Neural progenitor cell (in vitro differentiated cells): ENCODE data around the gene PDE6B. TPM values are rescaled to one million over a fixed set of nuclear protein-coding genes. Genes with fewer than 3 reads are reported as not detected.

Experiments
- DNase-seq: peaks from one replicate; pipeline ENCODE4 v3.0.0-alpha.2; 2016; ENCODE audit warnings: low spot score
- H2AFZ ChIP-seq: fragments of 200-600 bp; sonication (generic); replicated peaks from 2 replicates; pipeline ENCODE4 v1.6.1; 2016; ENCODE audit warnings: antibody characterized with exemption
- H3F3A ChIP-seq: fragments of 200-600 bp; sonication (generic); 2 replicates; pipeline ENCODE4 v1.6.1; 2016; ENCODE audit warnings: antibody characterized with exemption, low read depth
- H3K27ac ChIP-seq: fragments of 200-600 bp; sonication (generic); 2 replicates; pipeline ENCODE4 v1.5.1; 2016; ENCODE audit warnings: mild to moderate bottlenecking
- H3K27me3 ChIP-seq: fragments of 200-600 bp; sonication (generic); 2 replicates; pipeline ENCODE4 v1.6.1; 2016; ENCODE audit warnings: mild to moderate bottlenecking, moderate library complexity
- H3K36me3 ChIP-seq: fragments of 200-600 bp; sonication (generic); 2 replicates; pipeline ENCODE4 v1.5.1; 2016
- H3K4me1 ChIP-seq: fragments of 200-600 bp; sonication (generic); 2 replicates; pipeline ENCODE4 v1.6.1; 2016; ENCODE audit warnings: mixed run types
- H3K4me2 ChIP-seq: fragments of 200-600 bp; sonication (generic); 2 replicates; pipeline ENCODE4 v1.6.1; 2016
- H3K4me3 ChIP-seq: fragments of 200-600 bp; sonication (generic); 2 replicates; pipeline ENCODE4 v1.5.1; 2016
- H3K79me2 ChIP-seq: fragments of 200-600 bp; sonication (generic); 2 replicates; pipeline ENCODE4 v1.6.1; 2016; ENCODE audit warnings: low read depth
- H3K9ac ChIP-seq: fragments of 200-600 bp; sonication (generic); 2 replicates; pipeline ENCODE4 v1.6.1; 2016
- H3K9me3 ChIP-seq: fragments of 200-600 bp; sonication (generic); 2 replicates; pipeline ENCODE4 v1.5.1; 2016; ENCODE audit warnings: low read depth
- H4K20me1 ChIP-seq: fragments of 200-600 bp; sonication (generic); 2 replicates; pipeline ENCODE4 v1.6.1; 2016; ENCODE audit warnings: low read depth
- H3K27ac Mint-ChIP-seq: 3 replicates; pipeline ENCODE4 v1.8.0; 2021; ENCODE audit warnings: mixed read lengths
- H3K27me3 Mint-ChIP-seq: 2 replicates; pipeline ENCODE4 v1.8.0; 2022; ENCODE audit warnings: low read depth, mild to moderate bottlenecking, inconsistent platforms, moderate library complexity, mixed read lengths; ENCODE audit not compliant: insufficient read depth
- H3K36me3 Mint-ChIP-seq: 3 replicates; pipeline ENCODE4 v1.8.0; 2021; ENCODE audit warnings: mixed read lengths
- H3K4me1 Mint-ChIP-seq: 3 replicates; pipeline ENCODE4 v1.8.0; 2021; ENCODE audit warnings: mixed read lengths
- H3K4me3 Mint-ChIP-seq: 3 replicates; pipeline ENCODE4 v1.8.0; 2021; ENCODE audit warnings: mild to moderate bottlenecking, moderate library complexity, mixed read lengths
- H3K9me3 Mint-ChIP-seq: 3 replicates; pipeline ENCODE4 v1.8.0; 2020; ENCODE audit warnings: mixed read lengths
- EZH2 ChIP-seq: fragments of 200-600 bp; sonication (generic); IDR thresholded peaks from 2 replicates; pipeline ENCODE4 v1.6.1; 2017; ENCODE audit warnings: antibody characterized with exemption, mild to moderate bottlenecking, moderate library complexity
- EZH2phosphoT487 ChIP-seq: fragments of 200-600 bp; sonication (generic); IDR thresholded peaks from 2 replicates; pipeline ENCODE4 v1.6.1; 2017; ENCODE audit warnings: antibody characterized with exemption
- total RNA-seq: library from RNA; depleted of rRNA; stranded (reverse); fragments of >200 nt; gene quantifications from 2 replicates; pipeline ENCODE4 v1.2.3, GENCODE V29; 2015; ENCODE audit warnings: low replicate concordance
- TF ChIP-seq, protein P1 (sequence below): fragments of 200-600 bp; sonication (generic); IDR thresholded peaks from 2 replicates; pipeline ENCODE4 v1.5.1; 2017; ENCODE audit warnings: antibody characterized with exemption, mild to moderate bottlenecking

PDE6B gene
- total RNA-seq, 1 donor from 2014 or later: 4.3 TPM

DNA sequence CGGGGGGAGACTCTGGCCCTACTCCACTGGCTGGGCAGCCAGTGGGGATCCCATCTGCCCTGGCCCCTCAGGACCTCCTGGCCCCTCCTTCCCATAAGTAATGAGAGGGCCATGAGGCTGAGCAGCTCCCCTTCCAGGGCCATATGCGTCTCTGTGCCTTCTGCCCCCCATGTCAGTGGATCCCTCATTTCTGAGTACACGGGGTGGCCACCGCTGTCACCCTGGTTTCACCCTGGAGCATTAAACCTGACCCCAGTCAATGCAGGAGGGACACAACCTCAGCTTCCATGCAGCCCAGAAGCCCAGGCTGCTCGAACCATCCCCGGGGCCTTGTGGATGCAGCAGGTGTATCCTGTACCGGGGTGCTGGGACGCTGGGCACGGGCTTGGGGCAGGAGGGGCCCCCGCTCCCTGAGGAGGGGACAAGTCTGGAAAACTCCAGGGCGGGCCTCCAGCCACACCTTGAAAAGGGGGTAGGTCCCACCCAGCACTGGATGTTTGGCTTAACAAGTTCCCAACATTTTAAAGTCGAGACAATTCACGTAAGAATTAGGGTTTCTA lies 24.5 kb downstream of the PDE6B start:
- Histone ChIP-seq H3K4me2 (no peak overlapping the region), H3K27ac (no peak overlapping the region), H2AFZ (no peak overlapping the region), H3K9ac (no peak overlapping the region), H3K27me3 (no peaks in the 10 kb centered on the region), H3F3A (peaks cover 10% of the 10 kb centered on the region), H4K20me1 (no peaks in the 10 kb centered on the region), H3K9me3 (no peaks in the 10 kb centered on the region), H3K79me2 (no peaks in the 10 kb centered on the region), H3K36me3 (no peaks in the 10 kb centered on the region), H3K4me1 (peaks cover 13% of the 10 kb centered on the region), H3K4me3 (no peak overlapping the region)
- H3K4me1 Mint-ChIP-seq: no peaks in the 10 kb centered on the region
- peaks cover 2% of the 10 kb centered on the region for H3K9me3 Mint-ChIP-seq
- H3K36me3 Mint-ChIP-seq: no peaks in the 10 kb centered on the region
- H3K4me3 Mint-ChIP-seq: no peak overlapping the region
- H3K27me3 Mint-ChIP-seq: peaks cover 2% of the 10 kb centered on the region
- TF ChIP-seq, protein P1, sequence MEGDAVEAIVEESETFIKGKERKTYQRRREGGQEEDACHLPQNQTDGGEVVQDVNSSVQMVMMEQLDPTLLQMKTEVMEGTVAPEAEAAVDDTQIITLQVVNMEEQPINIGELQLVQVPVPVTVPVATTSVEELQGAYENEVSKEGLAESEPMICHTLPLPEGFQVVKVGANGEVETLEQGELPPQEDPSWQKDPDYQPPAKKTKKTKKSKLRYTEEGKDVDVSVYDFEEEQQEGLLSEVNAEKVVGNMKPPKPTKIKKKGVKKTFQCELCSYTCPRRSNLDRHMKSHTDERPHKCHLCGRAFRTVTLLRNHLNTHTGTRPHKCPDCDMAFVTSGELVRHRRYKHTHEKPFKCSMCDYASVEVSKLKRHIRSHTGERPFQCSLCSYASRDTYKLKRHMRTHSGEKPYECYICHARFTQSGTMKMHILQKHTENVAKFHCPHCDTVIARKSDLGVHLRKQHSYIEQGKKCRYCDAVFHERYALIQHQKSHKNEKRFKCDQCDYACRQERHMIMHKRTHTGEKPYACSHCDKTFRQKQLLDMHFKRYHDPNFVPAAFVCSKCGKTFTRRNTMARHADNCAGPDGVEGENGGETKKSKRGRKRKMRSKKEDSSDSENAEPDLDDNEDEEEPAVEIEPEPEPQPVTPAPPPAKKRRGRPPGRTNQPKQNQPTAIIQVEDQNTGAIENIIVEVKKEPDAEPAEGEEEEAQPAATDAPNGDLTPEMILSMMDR: no peak
- TF ChIP-seq EZH2: no peak
- TF ChIP-seq EZH2phosphoT487: no peak
- H3K27ac Mint-ChIP-seq: no peak overlapping the region
- no peak for DNase-seq

DNA sequence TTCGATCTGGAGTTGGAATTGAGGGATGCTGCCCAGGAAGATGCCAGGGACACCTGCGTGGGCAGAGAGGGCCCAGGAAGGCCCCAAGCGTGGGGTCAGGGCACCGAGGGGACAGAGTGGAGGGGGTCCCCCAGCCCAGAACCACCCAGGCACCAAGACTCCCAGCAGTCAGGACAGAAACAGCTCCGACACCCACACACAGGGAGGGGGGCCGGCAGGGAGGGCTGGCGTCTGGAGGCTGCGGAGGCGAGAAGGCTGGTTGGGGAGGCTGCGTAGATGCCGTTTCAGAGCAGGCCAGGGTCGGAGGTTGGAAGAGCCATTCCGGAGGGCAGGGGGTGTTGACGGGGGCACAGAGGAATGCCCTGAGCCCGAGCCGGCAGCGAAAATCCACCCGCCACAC lies 25.1 kb downstream of the PDE6B start:
- no peaks in the 10 kb centered on the region for H3K27me3 Mint-ChIP-seq
- H3K27ac Mint-ChIP-seq: no peak overlapping the region
- Histone ChIP-seq H3K27me3 (no peaks in the 10 kb centered on the region), H3F3A (peaks cover 10% of the 10 kb centered on the region), H3K27ac (no peak overlapping the region), H3K79me2 (no peaks in the 10 kb centered on the region), H3K36me3 (no peaks in the 10 kb centered on the region), H3K4me2 (no peak overlapping the region), H3K9ac (no peak overlapping the region), H3K9me3 (no peaks in the 10 kb centered on the region), H4K20me1 (no peaks in the 10 kb centered on the region), H3K4me1 (peaks cover 13% of the 10 kb centered on the region), H3K4me3 (no peak overlapping the region), H2AFZ (no peak overlapping the region)
- peaks cover 2% of the 10 kb centered on the region for H3K9me3 Mint-ChIP-seq
- DNase-seq: no peak
- TF ChIP-seq EZH2phosphoT487 (no peak), EZH2 (no peak)
- TF ChIP-seq, protein P1: no peak
- H3K4me1 Mint-ChIP-seq: no peaks in the 10 kb centered on the region
- H3K36me3 Mint-ChIP-seq: no peaks in the 10 kb centered on the region
- no peak overlapping the region for H3K4me3 Mint-ChIP-seq

DNA sequence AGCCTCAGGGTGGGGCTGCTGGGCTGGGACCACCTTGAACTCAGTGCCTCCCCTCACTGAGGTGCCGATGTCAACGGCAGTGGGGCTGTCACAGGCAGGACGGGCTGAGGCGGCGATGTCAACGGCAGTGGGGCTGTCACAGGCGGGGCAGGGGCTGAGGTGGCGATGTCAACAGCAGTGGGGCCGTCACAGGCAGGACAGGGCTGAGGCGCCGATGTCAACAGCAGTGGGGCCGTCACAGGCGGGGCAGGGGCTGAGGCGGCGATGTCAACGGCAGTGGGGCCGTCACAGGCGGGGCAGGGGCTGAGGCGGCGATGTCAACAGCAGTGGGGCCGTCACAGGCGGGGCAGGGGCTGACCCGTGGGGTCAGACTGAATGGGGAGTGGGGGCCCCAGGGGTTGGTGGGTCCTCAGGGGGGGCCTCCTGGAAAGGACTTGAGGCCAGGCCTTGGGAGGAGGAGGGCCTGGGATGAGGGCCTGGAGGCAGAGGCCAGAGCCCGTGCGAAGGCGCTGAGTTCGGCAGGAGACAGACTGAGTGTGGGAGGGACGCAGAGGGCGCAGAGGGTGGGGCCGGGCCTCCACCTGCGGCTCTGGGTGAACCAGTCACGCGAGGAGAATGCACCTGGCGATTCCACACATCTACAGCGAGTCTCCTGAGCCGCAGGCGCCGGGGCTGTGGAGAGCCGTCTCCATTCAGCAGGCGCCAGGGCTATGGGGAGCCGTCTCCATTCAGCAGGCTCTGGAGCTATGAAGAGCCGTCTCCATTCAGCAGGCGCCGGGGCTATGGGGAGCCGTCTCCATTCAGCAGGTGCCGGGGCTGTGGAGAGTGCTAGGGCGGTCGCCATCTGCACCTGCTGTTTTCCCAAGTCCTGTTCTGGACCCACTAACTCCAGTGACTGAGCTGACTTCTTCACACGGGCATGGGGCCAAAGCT lies 25.8 kb downstream of the PDE6B start:
- H3K27me3 ChIP-seq: no peaks in the 10 kb centered on the region
- H3K27me3 Mint-ChIP-seq: no peaks in the 10 kb centered on the region
- no peaks in the 10 kb centered on the region for H3K36me3 Mint-ChIP-seq
- no peaks in the 10 kb centered on the region for H3K9me3 ChIP-seq
- no peak overlapping the region for H3K4me3 Mint-ChIP-seq
- H3K79me2 ChIP-seq: no peaks in the 10 kb centered on the region
- no peak overlapping the region for H3K9ac ChIP-seq
- TF ChIP-seq, protein P1: no peak
- TF ChIP-seq EZH2phosphoT487: no peak
- no peak for TF ChIP-seq EZH2
- H3K27ac Mint-ChIP-seq: no peak overlapping the region
- H3K4me1 Mint-ChIP-seq: peaks cover 7% of the 10 kb centered on the region
- no peak overlapping the region for H2AFZ ChIP-seq
- peaks cover 13% of the 10 kb centered on the region for H3K4me1 ChIP-seq
- H4K20me1 ChIP-seq: no peaks in the 10 kb centered on the region
- H3K27ac ChIP-seq: no peak overlapping the region
- peaks cover 2% of the 10 kb centered on the region for H3K9me3 Mint-ChIP-seq
- H3K4me3 ChIP-seq: no peak overlapping the region
- H3K4me2 ChIP-seq: no peak overlapping the region
- no peaks in the 10 kb centered on the region for H3K36me3 ChIP-seq
- peak; percentile 55 for DNase-seq
- peaks cover 10% of the 10 kb centered on the region for H3F3A ChIP-seq
